Stimulated activated CD8-positive, alpha-beta memory T cell treated with anti-CD3 and anti-CD28 coated beads, Interleukin-7, amount 100 ng/mL, for 1 hour (primary cell): ENCODE data around the gene RTCA.
"Not testable (repeated sequence)": the region's sequence is repeated elsewhere in the genome, so short reads cannot be mapped to it uniquely, and the experiment has no call there.

Source experiments
- DNase-seq, 2 donors: peaks; one replicate each; pipeline ENCODE4 v3.0.0-alpha.2; 2020; ENCODE audit warnings: low read depth in 2 of 2

Gene RTCA

DNA sequence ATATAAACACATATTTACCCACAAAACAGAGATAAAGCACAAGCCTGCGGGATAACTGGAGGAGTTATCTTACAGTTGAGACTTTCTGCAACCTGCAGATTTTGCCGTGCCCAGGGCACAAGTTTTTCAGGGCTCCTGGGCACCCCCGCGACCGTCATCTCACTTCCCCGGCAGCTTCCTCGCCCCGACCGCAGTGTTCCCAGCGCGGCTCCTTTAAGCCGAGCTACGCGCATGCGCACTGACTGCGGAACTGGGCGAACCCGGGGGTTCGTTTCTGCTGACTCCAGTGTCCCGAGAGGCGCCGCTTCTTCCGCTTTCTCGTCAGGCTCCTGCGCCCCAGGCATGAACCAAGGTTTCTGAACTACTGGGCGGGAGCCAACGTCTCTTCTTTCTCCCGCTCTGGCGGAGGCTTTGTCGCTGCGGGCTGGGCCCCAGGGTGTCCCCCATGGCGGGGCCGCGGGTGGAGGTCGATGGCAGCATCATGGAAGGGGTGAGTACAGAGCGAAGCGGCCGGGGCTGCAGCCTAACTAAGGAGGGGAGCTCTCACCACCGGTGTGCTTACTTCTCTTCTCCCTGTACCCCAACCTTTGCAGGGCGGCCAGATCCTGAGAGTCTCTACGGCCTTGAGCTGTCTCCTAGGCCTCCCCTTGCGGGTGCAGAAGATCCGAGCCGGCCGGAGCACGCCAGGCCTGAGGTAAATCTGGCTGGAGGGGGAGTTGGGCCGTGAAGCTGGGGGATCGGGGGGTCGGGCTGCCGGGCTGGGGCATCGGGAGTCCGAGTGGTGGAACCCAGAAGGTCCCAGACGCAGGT is at the start of gene RTCA:
Gene RTCA (plus strand): TSS at position 286 of the 810 bp plus-strand sequence. CDS start 160 bp downstream, at position 446.
- DNase-seq, result peak; percentile 88 to 90

DNA sequence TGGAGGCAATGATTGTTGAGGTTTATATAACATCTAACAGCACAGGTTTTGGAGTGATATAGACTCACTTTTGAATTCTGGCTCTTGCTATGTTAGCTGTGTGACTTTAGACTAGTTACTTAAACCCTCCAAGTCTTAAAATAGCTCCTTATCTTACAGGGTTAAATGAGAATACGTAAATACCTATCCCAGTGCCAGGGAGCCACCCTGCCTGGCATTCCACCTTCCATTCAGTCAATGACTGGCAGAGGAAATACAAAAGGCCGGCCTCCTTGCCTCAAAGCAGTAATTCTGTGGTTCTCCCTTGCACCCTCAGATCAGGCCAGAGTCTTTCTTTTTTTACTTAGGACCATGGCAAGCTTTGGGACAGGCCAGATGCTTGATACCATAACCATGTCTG is 48.2 kb upstream of the RTCA start:
- no peak for DNase-seq

DNA sequence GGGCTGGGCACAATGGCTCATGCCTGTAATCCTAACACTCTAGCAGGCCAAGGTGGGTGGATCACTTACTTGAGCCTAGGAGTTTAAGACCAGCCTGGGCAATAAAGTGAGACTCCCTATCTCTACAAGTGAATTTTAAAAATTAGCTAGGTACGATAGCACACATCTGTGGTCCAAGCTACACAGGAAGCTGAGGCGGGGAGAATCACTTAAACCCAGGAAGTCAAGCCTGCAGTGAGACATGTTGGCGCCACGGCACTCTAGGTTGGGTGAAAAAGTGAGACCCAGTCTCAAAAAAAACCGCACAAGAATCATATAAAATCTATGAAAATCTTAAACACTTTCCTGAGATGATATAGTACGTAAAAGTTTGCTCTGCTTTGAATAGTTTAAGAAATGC is 46.6 kb upstream of the RTCA start:
- DNase-seq, result no peak

DNA sequence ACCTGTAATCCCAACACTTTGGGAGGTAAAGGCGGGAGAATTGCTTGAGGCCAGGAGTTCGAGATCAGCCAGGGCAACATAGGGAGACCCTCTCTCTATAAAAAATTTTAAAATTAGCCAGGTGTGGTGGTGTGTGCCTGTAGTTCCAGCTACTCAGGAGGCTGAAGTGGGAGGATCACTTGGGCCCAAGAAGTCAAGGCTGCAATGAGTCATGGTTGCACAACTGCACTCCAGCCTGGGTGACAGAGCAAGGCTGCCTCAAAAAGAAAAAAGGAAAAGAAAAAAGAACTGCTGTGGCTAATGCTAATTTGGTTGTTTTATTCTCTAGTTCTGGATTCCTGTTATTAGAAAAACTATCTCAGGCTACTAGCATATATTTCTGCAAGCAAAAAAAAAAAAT is 46.1 kb upstream of the RTCA start:
- no peak for DNase-seq

DNA sequence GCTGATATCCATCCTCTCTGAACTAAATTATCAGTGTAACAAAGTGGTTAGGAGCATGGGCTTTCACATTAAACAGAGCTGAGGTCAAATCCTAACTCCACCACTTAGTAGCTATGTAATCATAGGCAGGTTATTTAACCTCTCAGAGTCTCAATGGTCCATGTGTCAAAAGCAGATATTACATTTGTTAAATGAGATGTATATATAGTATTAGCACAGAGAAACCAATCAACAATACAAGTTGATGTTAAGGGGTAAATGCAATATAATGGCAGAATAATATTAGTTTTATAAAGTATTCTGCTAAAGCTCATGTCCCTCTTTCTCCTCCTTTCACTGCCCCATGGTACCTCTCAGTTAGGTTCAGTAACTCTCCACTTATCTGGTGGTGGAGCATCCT is 43.6 kb upstream of the RTCA start:
- DNase-seq, result no peak

DNA sequence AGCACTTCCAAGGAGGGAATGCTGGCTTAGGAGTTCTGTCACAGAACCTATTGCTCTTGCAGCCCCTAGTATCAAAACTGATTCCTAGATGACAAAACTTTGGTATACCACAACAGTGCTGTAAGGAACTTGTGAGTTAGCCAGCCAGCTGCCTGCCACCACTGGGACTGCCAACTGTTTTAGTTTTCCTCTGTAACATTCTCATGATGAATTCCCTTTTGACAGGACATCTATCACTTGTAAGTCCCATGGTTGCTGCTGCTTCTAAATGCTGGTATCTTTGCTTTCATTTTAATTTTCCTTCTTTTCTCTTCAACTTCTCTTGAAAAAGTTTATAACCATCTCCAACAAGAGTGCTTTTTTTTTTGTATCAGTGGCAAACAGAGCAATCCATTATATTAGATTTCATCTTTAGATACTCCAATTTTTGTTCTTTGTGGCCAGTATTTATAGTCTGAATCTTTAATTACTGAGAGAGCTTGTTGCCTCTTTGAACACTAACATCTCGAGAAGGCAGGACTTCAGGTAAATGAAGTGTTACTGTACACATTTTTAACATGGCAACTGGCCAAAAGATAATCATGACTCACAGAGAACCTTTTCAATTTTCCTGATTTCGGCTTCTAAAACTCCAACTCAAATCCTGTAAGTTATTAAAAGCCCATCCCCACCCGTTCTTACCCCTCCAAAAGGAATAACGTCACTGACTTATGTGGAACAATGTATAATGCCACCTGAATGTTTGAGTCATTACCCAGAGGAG is 36.2 kb upstream of the RTCA start:
- DNase-seq, result no peak

DNA sequence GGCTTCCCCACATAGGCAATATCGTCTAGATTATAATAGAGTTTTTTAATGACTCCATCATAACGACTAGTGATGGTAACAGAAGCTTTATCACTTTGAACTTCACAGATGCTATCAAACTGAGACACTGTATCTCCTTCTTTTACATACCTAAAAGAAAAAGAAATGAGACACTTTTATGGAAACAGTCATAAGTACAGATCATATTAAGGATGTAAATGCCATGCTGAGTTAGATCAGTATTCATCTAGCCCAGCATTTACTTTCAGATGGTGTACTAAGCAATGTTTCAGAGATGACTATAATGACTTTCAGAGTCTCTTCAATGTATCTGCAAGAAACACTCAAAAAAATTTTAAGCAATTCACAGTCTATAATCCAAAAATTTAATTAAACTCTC is 35.3 kb upstream of the RTCA start:
- no peak for DNase-seq

DNA sequence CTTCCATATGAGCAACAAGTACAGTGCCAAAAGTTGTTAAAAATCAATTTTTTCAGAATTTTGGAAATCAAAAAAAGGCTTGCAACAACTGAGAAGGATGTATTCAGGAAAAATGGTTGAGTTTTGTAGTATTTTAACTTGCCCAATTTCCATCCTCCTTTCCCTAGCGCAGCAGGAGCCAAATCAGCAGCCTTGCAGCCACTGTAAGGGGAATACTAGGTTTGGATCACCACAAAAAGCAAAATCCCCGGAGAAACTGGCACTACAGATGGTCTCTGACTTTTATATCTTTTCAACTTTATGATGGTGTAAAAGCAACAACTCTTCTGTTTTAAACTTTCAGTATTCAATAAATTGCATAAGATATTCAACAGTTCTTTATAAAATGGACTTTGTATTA is 34.3 kb upstream of the RTCA start:
- no peak for DNase-seq

DNA sequence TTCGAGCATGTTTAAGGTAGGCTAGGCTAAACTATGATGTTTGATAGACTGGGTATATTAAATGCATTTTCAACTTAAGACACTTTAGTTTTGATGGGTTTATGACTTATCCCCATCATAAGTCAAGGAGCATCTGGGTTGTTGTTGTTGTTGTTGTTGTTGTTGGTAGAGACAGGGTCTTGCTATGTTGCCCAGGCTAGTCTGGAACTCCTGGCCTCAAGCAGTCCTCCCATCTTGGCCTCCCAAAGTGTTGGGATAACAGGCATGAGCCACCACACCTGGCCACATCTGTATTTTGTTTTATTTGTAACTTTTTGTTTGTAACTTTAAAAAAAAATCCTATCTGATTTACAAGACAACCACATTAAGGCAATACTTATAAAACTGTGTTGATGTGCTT is 33.9 kb upstream of the RTCA start:
- DNase-seq, result no peak

DNA sequence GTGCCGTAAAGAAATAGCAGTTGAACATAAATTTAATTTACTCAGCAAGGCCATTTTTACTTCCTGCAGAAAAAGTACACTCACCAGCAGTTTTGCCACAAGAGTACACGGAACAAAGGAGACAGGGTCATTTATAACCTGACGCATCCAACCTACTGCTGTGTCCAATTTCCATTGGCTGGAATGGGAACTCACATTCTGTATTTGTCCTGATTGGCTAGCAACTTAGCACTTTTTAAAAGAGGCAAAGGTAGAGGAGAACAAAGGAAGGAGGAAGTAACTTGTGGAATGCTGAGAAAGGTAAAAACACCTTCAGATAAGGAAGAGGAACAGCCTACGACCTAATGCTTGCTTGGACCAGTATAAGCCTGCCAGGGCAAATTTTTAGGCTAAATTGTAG is 32.5 kb upstream of the RTCA start:
- DNase-seq, result not testable (repeated sequence)

DNA sequence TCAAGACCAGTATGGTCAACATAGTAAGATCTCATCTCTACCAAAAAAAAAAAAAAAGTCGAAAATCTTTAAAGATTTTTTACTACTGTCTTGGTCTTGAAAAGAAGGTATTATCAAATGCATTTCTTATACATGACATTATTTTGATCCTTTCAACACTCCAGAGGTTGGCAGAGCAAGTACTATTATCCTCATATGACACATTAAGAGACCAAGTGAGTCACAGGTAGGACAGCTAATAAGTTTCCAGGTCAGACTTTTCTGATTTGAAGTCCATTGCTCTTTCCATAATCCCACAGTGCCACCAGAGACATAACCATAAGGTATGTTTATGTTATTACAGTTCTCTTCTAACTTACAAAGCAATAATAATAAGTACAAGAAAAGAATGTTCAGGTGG is 31.6 kb upstream of the RTCA start:
- no peak for DNase-seq

DNA sequence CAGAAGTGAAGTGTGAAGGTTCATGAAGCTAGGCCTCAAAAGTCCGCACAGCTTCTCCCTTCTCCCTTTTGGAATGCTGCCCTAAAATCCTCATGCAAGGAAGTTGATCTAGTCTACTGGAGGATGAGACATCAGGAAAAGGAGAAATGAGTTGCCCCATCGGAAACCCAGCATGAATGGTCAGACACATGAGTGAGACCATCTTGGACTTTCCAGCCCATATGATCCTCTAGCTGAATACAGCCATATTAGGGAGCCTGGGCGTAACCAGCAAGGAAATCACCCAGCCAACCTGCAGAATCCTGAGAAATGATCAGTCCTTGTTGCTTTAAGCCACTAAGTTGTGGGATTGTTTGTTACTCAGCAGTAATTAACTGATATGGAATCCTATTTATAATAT is 28.9 kb upstream of the RTCA start:
- no peak for DNase-seq

DNA sequence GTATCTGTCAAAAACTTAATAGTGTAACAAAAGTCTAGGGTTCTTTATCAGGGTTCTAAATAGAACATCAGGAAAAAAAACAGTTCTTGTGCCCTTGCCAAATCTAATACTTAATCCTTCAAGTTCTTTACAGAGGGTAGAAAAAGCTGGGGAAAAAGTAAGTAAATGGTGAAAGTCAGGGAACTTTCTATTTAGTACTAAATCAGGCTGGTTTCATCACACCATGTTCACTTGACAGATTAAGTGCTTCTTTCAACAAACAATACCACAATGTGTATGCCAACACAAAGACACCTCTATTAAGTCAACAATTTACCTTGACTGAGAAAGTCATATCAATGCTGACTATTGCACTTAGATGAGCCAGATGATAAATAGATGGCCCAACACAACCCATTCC is 26.1 kb upstream of the RTCA start:
- no peak for DNase-seq

DNA sequence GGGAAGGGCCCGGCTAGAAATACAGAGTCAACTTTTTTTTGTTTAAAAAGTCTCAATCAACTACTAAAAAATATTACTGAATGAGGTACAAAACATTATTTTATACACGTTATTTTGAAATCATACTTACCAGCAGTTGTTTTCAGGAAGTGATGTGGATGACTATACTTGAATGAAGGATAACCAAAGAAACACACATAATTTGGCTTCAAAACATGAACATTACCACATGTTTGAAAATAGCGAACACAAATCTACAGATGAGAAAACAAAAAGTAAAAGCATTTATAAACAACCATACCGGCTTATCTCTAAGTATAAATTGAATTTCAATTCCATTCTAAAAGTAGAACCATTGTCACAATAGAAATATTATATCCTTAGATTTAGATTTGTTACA is 25.4 kb upstream of the RTCA start:
- no peak for DNase-seq

DNA sequence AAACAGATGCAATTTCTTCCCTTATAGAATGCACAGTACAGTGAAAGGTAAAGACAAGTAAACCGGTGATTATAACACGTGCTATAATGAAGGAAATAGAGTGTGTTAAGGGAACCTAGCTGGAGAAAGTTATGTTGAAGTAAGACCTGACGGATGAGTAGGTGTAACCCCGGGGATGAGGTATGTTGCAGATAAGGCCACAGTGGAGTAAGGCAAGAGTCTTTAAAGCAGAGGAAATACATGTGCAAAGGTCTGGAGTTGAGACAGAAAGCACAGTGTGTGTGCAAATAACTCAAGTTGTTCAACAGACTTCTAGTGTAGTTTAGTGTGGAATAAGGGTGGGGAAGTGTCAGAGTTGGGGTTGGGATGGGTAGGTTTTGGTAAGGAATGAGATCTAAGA is 19.3 kb upstream of the RTCA start:
- no peak for DNase-seq

DNA sequence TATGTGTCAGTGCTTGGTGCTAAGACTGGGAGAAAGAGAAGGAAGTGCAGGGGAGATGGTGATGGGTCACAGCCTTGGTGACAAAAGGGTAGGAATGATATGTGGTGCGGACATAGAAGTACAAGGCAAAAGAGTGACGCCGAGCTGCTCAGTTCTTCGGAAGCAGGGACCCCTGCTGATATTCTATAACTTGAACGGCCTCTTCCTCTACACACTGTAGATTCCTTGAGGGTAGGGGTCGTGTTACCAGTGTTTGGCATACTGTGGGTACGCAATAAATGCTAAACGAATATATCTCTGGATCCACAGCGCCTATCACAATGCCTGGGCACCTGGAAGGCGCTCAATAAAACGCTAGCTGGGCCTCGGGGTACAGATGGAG is 16.9 kb upstream of the RTCA start:
- no peak for DNase-seq

DNA sequence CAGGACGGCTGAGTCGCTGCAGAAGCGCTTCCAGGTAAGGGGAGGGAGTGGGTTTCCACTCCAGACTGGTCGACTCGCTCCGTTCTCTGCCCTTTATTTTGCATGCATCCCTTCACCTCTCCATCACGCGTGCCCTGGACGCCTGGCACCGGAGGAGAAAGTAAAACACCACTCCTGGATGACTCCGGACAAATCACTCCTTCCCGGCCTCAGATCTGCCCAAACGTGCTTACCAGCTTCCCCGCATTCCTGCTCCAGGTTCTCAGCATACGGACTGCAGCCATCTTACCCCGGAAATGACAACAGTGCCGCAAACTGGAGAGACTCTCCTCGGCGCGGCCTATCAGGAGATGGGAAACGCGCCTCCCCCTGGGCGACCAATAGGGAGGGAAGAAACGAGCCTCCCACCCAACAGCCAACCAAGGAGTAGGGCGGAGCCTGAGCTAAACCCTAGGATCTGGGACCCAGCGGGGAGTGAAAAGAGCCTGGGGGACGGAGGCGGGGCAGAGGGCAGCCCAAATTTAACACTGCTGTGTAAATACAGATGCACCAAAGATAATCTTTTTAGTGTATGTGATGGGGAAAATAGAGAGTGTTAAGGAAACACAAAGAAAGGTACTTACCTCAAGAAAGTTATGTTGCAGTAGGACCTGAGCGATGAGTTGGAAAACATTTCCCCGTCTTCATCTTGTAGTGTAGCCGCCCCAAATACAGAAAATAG is 16.3 kb upstream of the RTCA start, which contains the start of gene DBT:
Gene DBT (minus strand): TSS at position 298 of the 721 bp plus-strand sequence. CDS start 14 bp downstream, at position 284.
- DNase-seq, result peak; percentile 75 to 77

DNA sequence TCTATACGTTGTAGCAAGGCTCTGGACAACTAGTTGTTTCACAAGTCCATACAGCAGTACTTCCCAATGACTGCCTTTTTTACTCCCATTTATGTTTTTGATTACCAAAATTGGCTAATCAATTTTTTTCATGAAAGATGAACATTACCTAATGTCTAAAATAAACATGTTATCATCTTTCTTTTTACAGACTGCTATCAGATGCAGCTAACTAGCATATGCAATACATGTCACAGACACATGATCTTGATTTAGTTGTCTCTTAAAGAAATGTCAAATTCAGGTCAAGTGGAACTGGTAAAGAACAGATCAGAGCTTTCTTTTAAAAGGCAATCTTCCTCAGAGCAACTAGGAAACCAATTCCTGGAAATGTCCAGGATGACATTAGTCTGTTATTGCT is 15.8 kb upstream of the RTCA start:
- no peak for DNase-seq

DNA sequence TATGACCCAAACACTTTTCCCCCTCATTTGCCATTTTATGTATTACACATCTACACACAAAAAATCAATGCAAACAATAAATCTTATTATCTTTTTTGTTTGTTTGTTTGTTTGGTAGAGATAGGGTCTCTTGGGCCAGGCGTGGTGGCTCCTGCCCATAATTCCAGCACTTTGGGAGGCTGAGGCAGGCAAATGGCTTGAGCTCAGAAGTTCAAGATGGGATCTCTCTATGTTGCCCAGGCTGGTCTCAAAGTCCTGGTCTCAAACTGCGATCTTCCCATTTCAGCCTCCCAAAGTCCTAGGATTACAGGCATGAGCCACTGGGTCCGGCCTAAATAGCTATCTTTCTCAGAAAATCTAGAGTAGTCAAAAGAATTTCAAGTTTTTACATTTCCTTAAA is 15.2 kb upstream of the RTCA start:
- no peak for DNase-seq

DNA sequence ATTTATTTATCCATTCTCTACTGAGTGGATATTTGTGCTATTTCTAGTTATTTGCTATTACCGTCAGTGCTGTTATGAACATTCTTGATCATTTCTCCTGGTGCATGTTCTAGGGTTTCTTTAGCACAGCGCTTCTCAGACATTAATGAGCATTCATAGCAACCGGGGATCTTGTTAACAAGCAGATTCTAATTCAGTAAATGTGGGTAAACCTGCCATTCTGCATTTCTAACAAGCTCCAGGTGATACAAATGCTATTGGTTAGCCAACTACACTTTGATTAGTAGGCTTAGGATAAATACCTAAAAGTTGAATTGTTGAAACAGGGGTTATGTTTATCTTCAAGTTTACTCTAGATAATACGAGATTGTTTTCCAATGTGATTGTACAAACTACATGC is 13.1 kb upstream of the RTCA start:
- no peak for DNase-seq

DNA sequence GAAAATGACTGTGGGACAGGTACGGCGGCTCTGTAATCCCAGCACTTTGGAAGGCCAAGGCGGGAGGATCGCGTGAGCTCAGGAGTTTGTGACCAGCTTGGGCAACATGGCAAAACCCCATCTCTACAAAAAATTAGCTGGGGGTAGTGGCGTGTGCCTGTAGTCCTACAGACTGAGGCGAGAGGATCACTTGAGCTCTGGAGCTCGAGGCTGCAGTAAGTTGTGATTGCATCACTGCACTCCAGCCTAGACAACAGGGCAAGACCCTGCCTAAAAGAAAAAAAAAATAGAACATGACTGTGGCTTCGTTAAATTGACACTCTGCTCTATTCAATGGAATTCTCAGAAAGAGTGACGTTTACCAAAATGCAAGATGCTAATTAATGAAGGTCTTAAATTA is 12.5 kb upstream of the RTCA start:
- DNase-seq, result no peak

DNA sequence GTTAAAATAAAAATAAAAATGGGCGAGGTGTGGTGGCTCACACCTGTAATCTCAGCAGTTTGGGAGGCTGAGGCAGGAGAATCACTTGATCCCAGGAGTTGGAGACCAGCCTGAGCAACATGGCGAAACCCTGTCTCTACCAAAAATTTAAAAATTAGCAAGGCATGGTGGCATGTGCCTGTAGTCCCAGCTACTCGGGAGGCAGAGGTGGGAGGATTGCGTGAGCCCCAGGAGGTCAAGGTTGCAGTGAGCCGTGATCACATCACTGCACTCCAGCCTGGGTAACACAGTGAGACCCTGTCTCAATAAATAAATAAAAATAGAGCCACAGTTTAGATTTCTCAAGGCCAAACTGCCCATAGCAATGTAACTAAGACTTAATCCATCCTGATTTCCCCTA is 9.7 kb upstream of the RTCA start:
- DNase-seq, result not testable (repeated sequence)

DNA sequence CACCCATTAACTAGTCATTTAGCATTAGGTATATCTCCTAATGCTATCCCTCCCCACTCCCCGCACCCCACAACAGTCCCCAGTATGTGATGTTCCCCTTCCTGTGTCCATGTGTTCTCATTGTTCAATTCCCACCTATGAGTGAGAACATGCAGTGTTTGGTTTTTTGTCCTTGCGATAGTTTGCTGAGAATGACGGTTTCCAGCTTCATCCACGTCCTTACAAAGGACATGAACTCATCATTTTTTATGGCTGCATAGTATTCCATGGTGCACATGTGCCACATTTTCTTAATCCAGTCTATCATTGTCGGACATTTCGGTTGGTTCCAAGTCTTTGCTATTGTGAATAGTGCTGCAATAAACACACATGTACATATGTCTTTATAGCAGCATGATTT is 7.6 kb upstream of the RTCA start:
- not testable (repeated sequence) for DNase-seq
